ENCODE data around the gene WIZ.

The WIZ gene

DNA sequence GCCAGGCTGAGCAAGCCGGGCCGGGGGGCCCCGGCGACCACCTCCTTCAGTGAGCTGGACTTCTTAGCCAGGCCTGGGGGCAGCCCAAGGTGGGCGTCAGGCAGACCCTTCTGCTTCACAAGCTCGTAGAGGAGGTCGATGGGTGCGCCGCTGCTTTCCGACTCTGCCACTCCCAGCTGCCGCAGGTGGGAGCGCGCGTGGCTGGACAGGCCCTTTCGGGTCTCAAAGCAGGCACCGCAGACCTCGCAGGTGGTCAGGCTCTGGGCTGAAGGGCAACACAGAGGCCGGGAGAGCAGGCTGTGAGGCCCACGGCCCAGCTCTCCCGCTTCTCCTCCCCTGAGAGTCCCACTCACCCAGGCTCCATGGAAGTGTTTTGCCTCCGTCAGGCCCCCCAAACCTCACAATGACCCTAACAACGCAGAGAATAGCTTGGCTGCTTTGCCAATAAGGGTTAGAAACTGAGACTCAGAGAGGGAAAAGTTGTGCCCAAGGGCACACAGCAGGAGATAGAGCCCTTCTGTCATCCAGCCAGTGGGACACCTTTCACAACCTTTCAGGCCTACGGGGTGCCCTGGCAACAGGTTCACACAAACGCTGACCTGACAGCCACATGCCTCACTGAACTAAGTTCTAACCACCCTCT is 19.8 kb downstream of the WIZ start:
- TF ChIP-seq, protein P1, sequence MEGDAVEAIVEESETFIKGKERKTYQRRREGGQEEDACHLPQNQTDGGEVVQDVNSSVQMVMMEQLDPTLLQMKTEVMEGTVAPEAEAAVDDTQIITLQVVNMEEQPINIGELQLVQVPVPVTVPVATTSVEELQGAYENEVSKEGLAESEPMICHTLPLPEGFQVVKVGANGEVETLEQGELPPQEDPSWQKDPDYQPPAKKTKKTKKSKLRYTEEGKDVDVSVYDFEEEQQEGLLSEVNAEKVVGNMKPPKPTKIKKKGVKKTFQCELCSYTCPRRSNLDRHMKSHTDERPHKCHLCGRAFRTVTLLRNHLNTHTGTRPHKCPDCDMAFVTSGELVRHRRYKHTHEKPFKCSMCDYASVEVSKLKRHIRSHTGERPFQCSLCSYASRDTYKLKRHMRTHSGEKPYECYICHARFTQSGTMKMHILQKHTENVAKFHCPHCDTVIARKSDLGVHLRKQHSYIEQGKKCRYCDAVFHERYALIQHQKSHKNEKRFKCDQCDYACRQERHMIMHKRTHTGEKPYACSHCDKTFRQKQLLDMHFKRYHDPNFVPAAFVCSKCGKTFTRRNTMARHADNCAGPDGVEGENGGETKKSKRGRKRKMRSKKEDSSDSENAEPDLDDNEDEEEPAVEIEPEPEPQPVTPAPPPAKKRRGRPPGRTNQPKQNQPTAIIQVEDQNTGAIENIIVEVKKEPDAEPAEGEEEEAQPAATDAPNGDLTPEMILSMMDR (conservative IDR thresholded peaks at IDR 0.05; ENCODE audit: low read depth, low read length): no peak
- DNase-seq (ENCODE audit: low read depth): no peak
- no peak overlapping the region for H3K4me3 ChIP-seq (ENCODE audit: low read length)

DNA sequence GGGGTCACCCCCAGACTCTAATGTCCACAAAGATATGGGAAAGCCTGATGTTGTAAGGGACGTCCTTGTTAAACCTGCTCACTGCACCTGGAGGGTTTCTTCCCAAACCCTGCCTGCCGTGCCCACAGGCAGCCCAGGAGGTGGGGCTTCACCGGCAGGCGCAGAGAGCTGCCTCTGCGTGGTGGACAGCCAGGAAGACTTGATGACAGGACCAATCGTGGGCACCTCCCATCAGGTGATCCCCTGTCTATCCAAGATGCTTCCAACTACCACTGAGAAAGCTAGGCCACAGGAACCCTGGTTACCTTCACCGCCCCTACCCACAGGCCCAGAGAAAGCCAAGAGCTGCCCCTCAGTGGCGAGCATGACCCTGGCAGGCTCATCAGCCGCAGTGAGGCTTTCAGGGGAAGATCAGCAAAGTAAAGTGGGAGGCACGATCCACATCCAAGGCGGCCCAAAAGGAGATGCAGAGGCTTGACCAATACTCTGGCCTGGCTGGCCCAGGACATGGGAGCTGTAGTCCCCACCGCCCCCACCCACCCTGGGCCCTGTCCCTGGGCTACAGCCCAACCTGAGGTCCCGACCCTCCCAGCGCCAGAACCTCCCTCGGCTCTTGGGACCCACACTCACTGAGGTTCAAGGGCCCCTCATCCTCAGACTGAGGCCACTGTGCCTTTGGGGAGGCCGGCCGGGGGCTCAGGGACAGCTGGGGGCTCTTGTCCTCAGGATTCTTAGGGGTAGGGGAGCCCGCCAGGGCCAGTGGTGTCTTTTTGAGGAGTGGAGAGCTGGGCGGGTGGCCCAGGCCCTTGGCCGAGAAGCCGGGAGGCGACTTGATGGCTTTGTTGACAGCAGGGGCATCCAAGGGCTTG is 20.6 kb downstream of the WIZ start:
- H3K4me3 ChIP-seq (ENCODE audit: low read length): no peak overlapping the region
- TF ChIP-seq, protein P1 (conservative IDR thresholded peaks at IDR 0.05; ENCODE audit: low read depth, low read length): no peak
- no peak for DNase-seq (ENCODE audit: low read depth)

DNA sequence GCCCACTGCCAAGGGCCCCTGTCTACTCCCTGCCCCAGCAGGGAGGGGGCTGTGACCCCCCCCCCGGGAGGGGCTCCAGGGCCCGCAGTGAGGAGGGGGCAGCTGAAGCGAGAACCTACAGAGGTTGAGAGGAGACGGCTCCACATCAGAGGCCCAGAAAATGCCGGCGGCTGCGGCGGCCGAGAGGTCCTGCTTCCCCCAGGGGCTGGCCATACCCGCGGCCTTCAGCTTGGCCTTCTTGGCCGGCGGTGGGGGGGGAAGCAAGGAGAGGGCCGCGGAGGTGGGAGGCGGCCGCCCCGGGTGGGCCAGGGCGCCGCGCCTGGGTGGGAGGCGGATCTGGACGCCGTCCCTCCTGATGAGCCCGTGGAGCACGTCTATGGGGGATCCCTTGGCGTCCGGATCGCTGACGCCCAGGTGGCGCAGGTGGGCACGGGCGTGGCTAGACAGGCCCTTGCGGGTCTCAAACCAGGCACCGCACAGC is 21.7 kb downstream of the WIZ start:
- TF ChIP-seq, protein P1 (conservative IDR thresholded peaks at IDR 0.05; ENCODE audit: low read depth, low read length): no peak
- H3K4me3 ChIP-seq (ENCODE audit: low read length): no peak overlapping the region
- no peak for DNase-seq (ENCODE audit: low read depth)

DNA sequence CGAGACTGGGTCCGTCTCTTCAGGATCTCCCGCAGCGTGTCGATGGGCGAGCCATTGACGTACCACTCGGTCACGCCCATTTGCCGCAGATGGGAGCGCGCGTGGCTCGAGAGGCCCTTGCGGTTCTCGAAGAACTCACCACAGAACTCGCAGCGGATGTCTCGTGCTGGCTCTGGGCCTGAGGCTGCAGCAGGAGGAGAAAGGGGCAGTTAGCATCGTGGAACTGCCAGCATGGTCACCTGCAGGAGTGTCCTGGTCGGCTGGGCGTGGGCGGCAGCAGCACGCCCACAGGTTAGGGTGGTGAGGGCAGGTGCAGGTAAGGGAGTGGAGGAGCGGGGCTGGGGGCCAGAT is 22.4 kb downstream of the WIZ start:
- TF ChIP-seq, protein P1 (conservative IDR thresholded peaks at IDR 0.05; ENCODE audit: low read depth, low read length): no peak
- no peak for DNase-seq (ENCODE audit: low read depth)

DNA sequence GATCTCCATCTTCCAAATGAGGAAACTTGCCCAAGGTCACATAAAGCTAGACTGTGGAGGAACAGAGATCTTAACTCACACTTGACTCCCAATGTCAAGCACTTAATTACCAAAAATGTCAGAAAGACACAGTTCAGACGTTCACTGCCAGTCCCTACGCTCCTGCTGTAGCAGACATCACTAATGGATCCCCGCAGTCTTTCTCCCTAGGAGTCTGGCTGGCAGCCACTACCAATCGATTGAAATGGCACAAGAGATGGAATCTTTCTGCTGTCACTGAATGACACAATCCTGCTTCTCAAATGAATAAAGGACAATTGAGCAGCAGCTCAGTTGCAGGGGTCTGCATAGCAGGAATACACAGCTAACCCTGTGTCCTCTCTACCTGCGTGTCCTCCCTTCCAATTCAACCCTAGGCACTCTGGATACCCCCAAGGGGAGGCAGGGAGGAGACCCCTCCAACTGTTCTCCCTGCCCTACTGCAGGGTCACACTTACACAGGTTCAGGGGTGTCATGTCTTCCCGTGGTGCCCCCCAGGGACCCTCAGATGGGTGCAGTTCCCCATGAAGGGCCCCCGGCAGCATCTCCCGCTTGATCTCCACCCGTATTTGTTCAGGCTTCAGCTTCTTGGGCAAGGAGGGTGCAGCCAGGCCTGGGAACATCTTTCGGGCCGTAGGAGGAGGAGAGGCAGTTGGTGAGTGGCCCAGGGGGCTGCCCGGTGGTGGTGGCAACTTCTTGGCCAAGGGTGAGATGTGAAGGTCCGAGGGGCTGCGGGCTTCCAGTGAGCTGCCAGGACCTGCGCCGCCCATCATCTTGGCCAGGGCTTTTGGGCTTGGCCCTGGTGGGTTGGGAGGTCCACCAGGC is 23.0 kb downstream of the WIZ start:
- no peak for DNase-seq (ENCODE audit: low read depth)
- H3K4me3 ChIP-seq (ENCODE audit: low read length): no peak overlapping the region
- TF ChIP-seq, protein P1 (conservative IDR thresholded peaks at IDR 0.05; ENCODE audit: low read depth, low read length): no peak

More for the DNA sequence above, 22.4 kb downstream of the WIZ start:
- no peak overlapping the region for H3K4me3 ChIP-seq (ENCODE audit: low read length)

DNA sequence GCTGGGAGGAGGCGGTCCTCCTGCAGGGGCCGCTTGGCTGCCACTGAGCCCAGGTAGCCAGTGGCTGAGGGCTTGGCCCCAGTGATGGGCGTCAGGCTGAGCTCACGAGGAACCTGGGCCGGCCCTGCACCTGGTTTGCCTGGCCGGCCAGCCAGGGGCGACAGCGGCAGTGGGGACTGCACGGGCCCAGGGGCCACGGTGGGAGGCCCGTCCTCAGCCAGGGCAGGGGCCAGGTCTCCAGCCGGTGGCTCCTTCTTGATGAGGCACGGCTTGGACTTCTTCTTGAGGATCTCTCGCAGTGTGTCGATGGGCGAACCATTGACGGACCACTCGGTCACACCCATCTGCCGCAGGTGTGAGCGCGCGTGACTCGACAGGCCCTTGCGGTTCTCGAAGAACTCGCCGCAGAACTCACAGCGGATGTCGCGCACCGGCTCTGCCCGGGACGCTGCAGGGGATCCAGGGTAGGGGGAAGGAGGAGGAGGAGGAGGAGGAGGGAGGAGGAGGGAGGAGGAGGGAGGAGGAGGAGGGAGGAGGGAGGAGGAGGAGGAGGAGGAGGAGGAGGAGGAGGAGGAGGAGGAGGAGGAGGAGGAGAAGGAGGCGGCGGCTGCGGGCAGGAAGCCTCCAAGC is 24.3 kb downstream of the WIZ start:
- no peak for DNase-seq (ENCODE audit: low read depth)
- H3K4me3 ChIP-seq (ENCODE audit: low read length): no peak overlapping the region
- TF ChIP-seq, protein P1 (conservative IDR thresholded peaks at IDR 0.05; ENCODE audit: low read depth, low read length): no peak
